ENCODE data around the gene DUSP16. TPM values are rescaled to one million over a fixed set of nuclear protein-coding genes. Genes with fewer than 3 reads are reported as not detected.

Gene DUSP16
- total RNA-seq, 1 donor from 2014 or later: 52.1 TPM

DNA sequence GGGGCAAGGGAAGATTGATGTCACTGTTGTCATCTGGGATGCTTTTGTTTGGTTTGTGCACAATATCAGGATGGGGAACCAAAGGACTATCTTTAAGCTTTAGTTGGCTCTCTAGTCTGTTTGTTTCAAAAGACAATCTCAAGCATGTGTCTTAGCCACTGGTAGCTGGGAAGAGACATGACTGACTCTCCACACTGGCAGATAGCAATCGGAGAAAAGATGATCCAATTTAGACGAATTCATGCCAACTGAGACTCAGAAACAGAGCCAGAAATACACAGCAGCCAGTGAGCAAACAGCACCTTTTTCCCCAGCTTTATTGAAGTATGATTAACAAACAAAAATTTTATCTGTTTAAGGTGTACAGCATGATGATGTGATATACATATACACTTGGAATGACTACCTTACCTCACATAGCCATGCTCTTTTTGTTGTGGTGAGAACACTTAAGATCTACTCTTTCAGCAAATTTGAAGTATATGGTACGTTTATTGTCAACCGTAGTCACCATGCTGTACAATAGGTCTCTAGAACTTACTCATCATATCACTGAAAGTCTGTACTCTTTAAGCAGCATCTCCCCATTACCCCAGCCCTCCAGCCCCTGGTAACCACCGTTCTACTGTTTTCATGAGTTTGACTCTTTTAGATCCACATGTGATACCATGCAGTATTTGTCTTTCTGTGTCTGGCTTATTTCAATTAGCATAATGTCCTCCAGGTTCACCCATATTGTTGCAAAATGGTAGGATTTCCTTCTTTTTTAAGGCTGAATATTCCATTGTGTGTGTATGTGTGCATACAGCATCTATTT, 50.6 kb downstream of the DUSP16 start:
- no peak overlapping the region for H3K27ac Mint-ChIP-seq
- H3K4me3 Mint-ChIP-seq: no peak overlapping the region
- H3K4me1 Mint-ChIP-seq (ENCODE audit: unreplicated experiment): no peaks in the 10 kb centered on the region
- no peaks in the 10 kb centered on the region for H3K9me3 Mint-ChIP-seq
- peaks cover 25% of the 10 kb centered on the region for H3K36me3 Mint-ChIP-seq
- no peaks in the 10 kb centered on the region for H3K27me3 Mint-ChIP-seq
- TF ChIP-seq, protein P1, sequence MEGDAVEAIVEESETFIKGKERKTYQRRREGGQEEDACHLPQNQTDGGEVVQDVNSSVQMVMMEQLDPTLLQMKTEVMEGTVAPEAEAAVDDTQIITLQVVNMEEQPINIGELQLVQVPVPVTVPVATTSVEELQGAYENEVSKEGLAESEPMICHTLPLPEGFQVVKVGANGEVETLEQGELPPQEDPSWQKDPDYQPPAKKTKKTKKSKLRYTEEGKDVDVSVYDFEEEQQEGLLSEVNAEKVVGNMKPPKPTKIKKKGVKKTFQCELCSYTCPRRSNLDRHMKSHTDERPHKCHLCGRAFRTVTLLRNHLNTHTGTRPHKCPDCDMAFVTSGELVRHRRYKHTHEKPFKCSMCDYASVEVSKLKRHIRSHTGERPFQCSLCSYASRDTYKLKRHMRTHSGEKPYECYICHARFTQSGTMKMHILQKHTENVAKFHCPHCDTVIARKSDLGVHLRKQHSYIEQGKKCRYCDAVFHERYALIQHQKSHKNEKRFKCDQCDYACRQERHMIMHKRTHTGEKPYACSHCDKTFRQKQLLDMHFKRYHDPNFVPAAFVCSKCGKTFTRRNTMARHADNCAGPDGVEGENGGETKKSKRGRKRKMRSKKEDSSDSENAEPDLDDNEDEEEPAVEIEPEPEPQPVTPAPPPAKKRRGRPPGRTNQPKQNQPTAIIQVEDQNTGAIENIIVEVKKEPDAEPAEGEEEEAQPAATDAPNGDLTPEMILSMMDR (conservative IDR thresholded peaks at IDR 0.05): no peak
- DNase-seq (ENCODE audit: extremely low spot score, unreplicated experiment): no peak

DNA sequence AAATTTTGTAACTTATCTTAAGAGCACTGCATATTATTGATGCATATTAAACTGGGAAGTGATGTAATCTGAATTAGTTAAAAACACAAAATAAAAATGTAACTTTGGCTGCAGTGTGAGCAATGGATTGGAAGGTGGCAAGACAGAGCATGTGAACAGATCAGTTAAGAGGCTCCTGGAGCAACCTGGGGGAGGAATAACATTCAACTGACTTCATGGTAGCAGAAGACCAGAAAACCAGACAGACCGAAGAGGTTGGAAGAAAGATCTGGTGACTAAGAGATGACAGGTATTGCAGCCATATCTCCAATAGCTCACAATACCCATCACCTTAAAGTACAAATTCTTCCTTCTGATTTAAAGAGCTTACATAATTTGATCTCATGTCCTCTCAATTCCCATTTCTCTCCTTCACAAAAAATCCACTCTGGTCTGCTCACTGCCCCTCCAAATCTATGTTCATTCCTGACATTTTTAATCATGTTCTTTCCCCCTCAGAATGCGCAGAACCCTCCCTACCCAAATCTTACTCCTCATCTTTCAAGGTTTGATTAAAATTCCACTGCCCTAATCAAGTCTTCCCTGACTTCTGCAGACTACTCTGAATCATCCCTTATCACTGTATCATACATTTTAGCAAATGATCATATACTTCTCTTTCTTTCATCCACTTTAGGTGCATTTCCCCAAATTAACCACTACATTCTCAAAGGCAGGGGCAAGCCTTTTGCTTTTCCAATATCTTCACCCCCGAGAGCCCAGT, 51.5 kb downstream of the DUSP16 start:
- Mint-ChIP-seq H3K36me3 (peaks cover 22% of the 10 kb centered on the region), H3K4me3 (no peak overlapping the region), H3K27me3 (no peaks in the 10 kb centered on the region), H3K4me1 (ENCODE audit: unreplicated experiment) (peaks cover 8% of the 10 kb centered on the region), H3K27ac (no peak overlapping the region), H3K9me3 (no peaks in the 10 kb centered on the region)
- DNase-seq (ENCODE audit: extremely low spot score, unreplicated experiment): no peak
- TF ChIP-seq, protein P1 (conservative IDR thresholded peaks at IDR 0.05): no peak

DNA sequence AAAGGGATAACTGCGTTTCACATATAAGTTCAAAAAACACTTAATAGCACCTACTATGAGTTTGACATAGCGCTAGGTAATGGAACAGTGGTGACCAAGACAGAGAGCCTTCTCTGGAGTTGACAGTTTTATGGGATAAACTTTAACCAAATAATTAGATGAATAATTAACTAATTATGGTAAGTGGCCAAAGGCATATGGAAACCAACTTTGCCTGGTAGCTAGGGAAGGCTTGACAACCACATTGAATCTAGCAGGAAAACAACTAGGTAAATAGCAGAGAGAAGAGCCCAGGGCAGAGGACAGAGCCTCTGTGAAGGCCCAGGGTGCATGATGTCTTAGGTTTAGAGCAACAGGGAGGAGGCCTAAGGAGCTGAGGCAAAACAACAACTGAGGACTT, 52.1 kb downstream of the DUSP16 start:
- no peaks in the 10 kb centered on the region for H3K27me3 Mint-ChIP-seq
- H3K36me3 Mint-ChIP-seq: peaks cover 26% of the 10 kb centered on the region
- DNase-seq (ENCODE audit: extremely low spot score, unreplicated experiment): no peak
- no peaks in the 10 kb centered on the region for H3K9me3 Mint-ChIP-seq
- peaks cover 12% of the 10 kb centered on the region for H3K4me1 Mint-ChIP-seq (ENCODE audit: unreplicated experiment)
- TF ChIP-seq, protein P1 (conservative IDR thresholded peaks at IDR 0.05): no peak
- no peak overlapping the region for H3K27ac Mint-ChIP-seq
- H3K4me3 Mint-ChIP-seq: no peak overlapping the region

DNA sequence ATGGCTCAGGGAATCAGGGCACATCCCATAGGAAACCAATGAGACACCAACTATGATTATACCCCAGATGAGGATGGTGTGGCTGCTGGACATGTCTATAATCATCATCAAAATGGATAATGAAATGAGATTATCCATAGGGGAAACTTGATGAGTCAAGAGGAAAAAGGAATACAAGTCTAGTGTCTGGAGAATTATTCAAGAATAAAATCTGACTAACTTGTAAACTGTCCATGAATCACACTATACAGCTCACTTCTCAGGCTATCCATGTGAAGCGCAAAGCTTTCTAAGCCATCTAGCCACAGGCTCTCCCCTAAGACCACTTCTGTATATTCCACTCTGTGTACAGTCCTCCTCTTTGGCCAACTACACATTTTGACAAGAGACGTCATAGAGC, 52.5 kb downstream of the DUSP16 start:
- Mint-ChIP-seq H3K4me1 (ENCODE audit: unreplicated experiment) (peaks cover 16% of the 10 kb centered on the region), H3K27ac (no peak overlapping the region)
- DNase-seq (ENCODE audit: extremely low spot score, unreplicated experiment): no peak

DNA sequence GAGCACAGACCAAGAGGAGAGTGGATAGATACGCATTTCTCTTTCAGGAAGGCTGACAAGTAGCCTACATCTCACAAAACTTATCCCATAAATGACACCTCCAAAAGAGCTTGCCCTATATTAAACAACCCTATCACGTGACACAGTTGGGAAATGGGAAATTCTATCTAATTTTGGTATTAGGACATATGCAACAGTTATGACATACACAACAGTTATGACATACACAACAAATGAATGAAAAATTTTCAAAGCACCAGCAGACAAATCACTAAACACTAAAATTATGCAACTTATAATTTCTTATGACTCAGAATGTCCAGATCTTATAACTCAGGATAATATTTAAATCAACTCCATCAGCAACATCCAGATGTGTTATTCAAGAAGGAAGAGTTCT, 54.1 kb downstream of the DUSP16 start:
- no peaks in the 10 kb centered on the region for H3K27me3 Mint-ChIP-seq
- H3K4me3 Mint-ChIP-seq: no peak overlapping the region
- peaks cover 23% of the 10 kb centered on the region for H3K36me3 Mint-ChIP-seq
- TF ChIP-seq, protein P1 (conservative IDR thresholded peaks at IDR 0.05): no peak
- peaks cover 18% of the 10 kb centered on the region for H3K4me1 Mint-ChIP-seq (ENCODE audit: unreplicated experiment)
- peak overlapping the region; percentile 6 for H3K27ac Mint-ChIP-seq
- no peak for DNase-seq (ENCODE audit: extremely low spot score, unreplicated experiment)
- no peaks in the 10 kb centered on the region for H3K9me3 Mint-ChIP-seq

More for the DNA sequence above, 52.5 kb downstream of the DUSP16 start:
- Mint-ChIP-seq H3K4me3 (no peak overlapping the region), H3K36me3 (peaks cover 27% of the 10 kb centered on the region), H3K27me3 (no peaks in the 10 kb centered on the region), H3K9me3 (no peaks in the 10 kb centered on the region)
- TF ChIP-seq, protein P1 (conservative IDR thresholded peaks at IDR 0.05): no peak

All from type B pancreatic cell (in vitro differentiated cells).